Ishikawa (cell line): ENCODE data around the gene BRD3.

Experiments used
- EP300 ChIP-seq: IDR thresholded peaks from 2 replicates; pipeline ENCODE4 v1.6.1; 2012; ENCODE audit warnings: borderline replicate concordance
- NFIC ChIP-seq: IDR thresholded peaks from 2 replicates; pipeline ENCODE4 v1.6.1; 2012
- RAD21 ChIP-seq: IDR thresholded peaks from 2 replicates; pipeline ENCODE4 v1.6.1; 2012; ENCODE audit warnings: low read depth

DNA sequence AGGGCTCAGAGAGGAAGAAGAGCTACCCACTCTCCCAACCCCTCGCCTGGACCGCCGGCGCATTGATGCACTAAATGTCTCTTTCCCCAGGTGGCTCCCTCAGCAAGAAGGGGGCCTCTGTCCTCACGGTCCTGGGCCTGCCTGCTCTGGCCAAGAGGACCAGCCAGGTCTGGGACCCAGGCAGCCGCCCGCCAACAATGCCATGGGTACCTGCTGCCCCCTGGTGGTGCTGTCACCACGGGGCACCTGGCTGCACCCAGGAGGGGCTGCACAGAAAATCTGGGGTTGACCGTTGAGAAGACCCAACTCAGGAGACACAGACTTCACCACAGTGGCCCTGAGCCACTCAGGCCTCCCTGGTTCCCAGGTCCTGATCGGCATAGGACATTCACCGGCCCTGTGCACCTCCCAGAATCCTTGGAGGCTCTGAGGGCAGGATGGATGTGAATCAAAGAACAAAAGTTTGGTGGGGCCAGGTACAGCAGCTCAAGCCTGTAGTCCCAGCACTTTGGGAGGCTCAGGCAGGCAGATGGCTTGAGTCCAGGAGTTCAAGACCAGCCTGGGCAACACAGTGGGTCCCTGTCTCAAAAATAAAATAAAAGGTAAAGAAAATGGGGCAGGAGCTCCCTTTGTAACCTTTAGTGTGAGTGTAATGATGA is 73.3 kb downstream of the BRD3 start:
- TF ChIP-seq EP300 (no peak), NFIC (no peak), RAD21 (peak; percentile 98)
